K562 (cell line): Measurements from ENCODE around the gene GPR15. TPM values are rescaled to one million over a fixed set of nuclear protein-coding genes. Genes with fewer than 3 reads are reported as not detected.

Experiments used
- ATF4 ChIP-seq: fragments of 450-650 bp; formaldehyde crosslinking; IDR thresholded peaks from 2 replicates; pipeline ENCODE4 v1.4.0; 2022; ENCODE audit warnings: mild to moderate bottlenecking, moderate library complexity
- BDP1 ChIP-seq: IDR thresholded peaks from 3 replicates; pipeline ENCODE4 v1.6.1; 2011; ENCODE audit not compliant: insufficient read length, insufficient read depth
- CBFA2T3 ChIP-seq: fragments of 450-650 bp; IDR thresholded peaks from 2 replicates; pipeline ENCODE4 v1.6.1; 2017
- CHAMP1 ChIP-seq: fragments of 450-650 bp; IDR thresholded peaks from 2 replicates; pipeline ENCODE4 v1.6.1; 2016; ENCODE audit warnings: mild to moderate bottlenecking
- HDAC1 ChIP-seq, 2 experiments: fragments of 450-650 bp; IDR thresholded peaks; 2 replicates each; pipeline ENCODE4 v1.6.1; 2016 to 2017; ENCODE audit warnings: inconsistent platforms in 1 of 2, mild to moderate bottlenecking in 1 of 2, moderate library complexity in 1 of 2
- PCBP1 ChIP-seq: fragments of 200-400 bp; formaldehyde crosslinking; IDR thresholded peaks from 2 replicates; pipeline ENCODE4 v1.6.1; 2018; ENCODE audit warnings: mild to moderate bottlenecking, low read depth, low read length; ENCODE audit not compliant: poor library complexity, severe bottlenecking
- POLR3G ChIP-seq: IDR thresholded peaks from 2 replicates; pipeline ENCODE4 v1.6.1; 2011; ENCODE audit not compliant: insufficient read length, insufficient replicate concordance; ENCODE audit errors: extremely low read depth
- SAFB ChIP-seq: fragments of 200-400 bp; formaldehyde crosslinking; IDR thresholded peaks from 2 replicates; pipeline ENCODE4 v1.6.1; 2017; ENCODE audit warnings: low read depth, low read length, borderline replicate concordance
- SLC30A9 ChIP-seq: fragments of 250-450 bp; sonication (Bioruptor Pico); IDR thresholded peaks from 2 replicates; pipeline ENCODE4 v1.8.0; 2022; ENCODE audit warnings: mild to moderate bottlenecking, moderate library complexity
- SMARCC2 ChIP-seq: fragments of 450-650 bp; IDR thresholded peaks from 2 replicates; pipeline ENCODE4 v1.6.1; 2017; ENCODE audit warnings: antibody characterized with exemption, moderate library complexity, mild to moderate bottlenecking, low read depth
- THRAP3 ChIP-seq: fragments of 450-650 bp; IDR thresholded peaks from 2 replicates; pipeline ENCODE4 v1.6.1; 2016; ENCODE audit warnings: mild to moderate bottlenecking, inconsistent platforms, borderline replicate concordance
- ZBTB17 ChIP-seq: fragments of 450-650 bp; formaldehyde crosslinking; IDR thresholded peaks from 2 replicates; pipeline ENCODE4 v1.4.0; 2020; ENCODE audit warnings: mild to moderate bottlenecking
- ZBTB49 ChIP-seq: sonication (generic); formaldehyde crosslinking; IDR thresholded peaks from 2 replicates; pipeline ENCODE4 v1.8.0; 2022; ENCODE audit warnings: missing genetic modification reagents, mild to moderate bottlenecking, borderline replicate concordance
- polyA plus RNA-seq, 8 experiments: library from polyadenylated mRNA; depleted of rRNA in 4 of 8; stranded (reverse) in 5 of 8; unstranded in 3 of 8; fragments of >200 nt; fragmentation: Nextera tagmentation in 2 of 8; fragmentation: Illumina TruSeq in 1 of 8; extraction: Ambion mirVana in 2 of 8; extraction: Trizol in 1 of 8; gene quantifications; 2 replicates each; pipeline versions ENCODE4 v1.2.1 to v1.2.3, GENCODE V29; 2011 to 2014; ENCODE audit warnings: inconsistent platforms in 1 of 8, missing spikeins in 1 of 8
- total RNA-seq, 7 experiments: library from RNA; depleted of rRNA in 6 of 7; stranded (reverse); fragments of >200 nt in 6 of 7; fragmentation: Illumina TruSeq in 2 of 7; extraction: Trizol in 2 of 7; gene quantifications; 2 replicates each; pipeline versions ENCODE4 v1.2.1 to v1.2.3, GENCODE V29; 2011 to 2021; ENCODE audit warnings: low replicate concordance in 1 of 7
- TF ChIP-seq, protein P1 (sequence below), 2 experiments: IDR thresholded peaks; 2 replicates each; pipeline ENCODE4 v1.6.1; 2011; ENCODE audit warnings: borderline replicate concordance in 1 of 2, control low read depth in 1 of 2, low read depth in 1 of 2, low read length in 1 of 2, mild to moderate bottlenecking in 1 of 2, mixed read lengths in 1 of 2, moderate library complexity in 1 of 2; ENCODE audit not compliant: insufficient read depth in 1 of 2, insufficient read length in 1 of 2, poor library complexity in 1 of 2, severe bottlenecking in 1 of 2; ENCODE audit errors: extremely low read depth in 1 of 2
- TF ChIP-seq, protein P2 (sequence below): fragments of 250-450 bp; sonication (Bioruptor Pico); IDR thresholded peaks from 2 replicates; pipeline ENCODE4 v1.6.1; 2021; ENCODE audit warnings: mild to moderate bottlenecking
- TF ChIP-seq, protein P3 (sequence below): fragments of 250-450 bp; sonication (Bioruptor Pico); IDR thresholded peaks from 2 replicates; pipeline ENCODE4 v1.5.0; 2022; ENCODE audit warnings: mild to moderate bottlenecking

Gene GPR15
- total and polyA plus RNA-seq, 9 of the 15 experiments (the other 6 are each of a cell fraction or from before 2014, with no cell fraction given) = 0.13 TPM; not detected in 8

DNA sequence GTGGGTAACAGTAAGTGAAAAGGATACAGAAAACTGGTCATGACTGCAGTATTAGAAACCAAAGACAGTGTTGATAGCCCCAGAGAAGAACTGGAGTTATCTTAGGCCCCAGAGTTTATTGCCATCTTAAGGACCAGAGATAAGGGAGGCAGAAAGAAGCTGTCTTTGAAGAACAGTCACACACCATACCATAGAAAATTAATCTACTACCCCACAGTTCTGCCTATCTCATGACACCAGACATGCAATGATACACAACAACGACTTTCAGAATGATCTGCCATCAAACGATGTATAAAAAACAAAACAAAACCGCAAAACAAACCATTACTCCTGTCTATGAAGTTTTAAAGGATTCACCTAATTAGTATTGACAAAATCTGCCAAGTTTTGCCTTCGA, 52.0 kb downstream of the GPR15 start (continued):
- TF ChIP-seq CHAMP1 = peak; percentile 97
- TF ChIP-seq SLC30A9 (CRISPR knock-in tag) = no peak
- no peak for TF ChIP-seq ATF4 (CRISPR knock-in tag)
- TF ChIP-seq BDP1 = no peak
- TF ChIP-seq HDAC1 (IDR thresholded peaks at IDR 0.05) = peak in 1 of 2 experiments; percentile 83; a peak in 2 of 4 replicates
- TF ChIP-seq CBFA2T3 = peak; percentile 100
- TF ChIP-seq, protein P1, sequence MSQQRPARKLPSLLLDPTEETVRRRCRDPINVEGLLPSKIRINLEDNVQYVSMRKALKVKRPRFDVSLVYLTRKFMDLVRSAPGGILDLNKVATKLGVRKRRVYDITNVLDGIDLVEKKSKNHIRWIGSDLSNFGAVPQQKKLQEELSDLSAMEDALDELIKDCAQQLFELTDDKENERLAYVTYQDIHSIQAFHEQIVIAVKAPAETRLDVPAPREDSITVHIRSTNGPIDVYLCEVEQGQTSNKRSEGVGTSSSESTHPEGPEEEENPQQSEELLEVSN (IDR thresholded peaks at IDR 0.05; ENCODE audit: borderline replicate concordance in 1 of 2, extremely low read depth in 1 of 2, insufficient read depth in 1 of 2, insufficient read length in 1 of 2, low read depth in 1 of 2, low read length in 1 of 2, poor library complexity in 1 of 2, severe bottlenecking in 1 of 2) = no peak
- TF ChIP-seq ZBTB17 (CRISPR knock-in tag) = peak; percentile 66; the same call in 1 of the 2 replicates
- TF ChIP-seq, protein P2, sequence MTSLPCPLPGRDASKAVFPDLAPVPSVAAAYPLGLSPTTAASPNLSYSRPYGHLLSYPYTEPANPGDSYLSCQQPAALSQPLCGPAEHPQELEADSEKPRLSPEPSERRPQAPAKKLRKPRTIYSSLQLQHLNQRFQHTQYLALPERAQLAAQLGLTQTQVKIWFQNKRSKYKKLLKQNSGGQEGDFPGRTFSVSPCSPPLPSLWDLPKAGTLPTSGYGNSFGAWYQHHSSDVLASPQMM (CRISPR knock-in tag) = no peak
- TF ChIP-seq SMARCC2 = peak; percentile 95
- TF ChIP-seq, protein P3, sequence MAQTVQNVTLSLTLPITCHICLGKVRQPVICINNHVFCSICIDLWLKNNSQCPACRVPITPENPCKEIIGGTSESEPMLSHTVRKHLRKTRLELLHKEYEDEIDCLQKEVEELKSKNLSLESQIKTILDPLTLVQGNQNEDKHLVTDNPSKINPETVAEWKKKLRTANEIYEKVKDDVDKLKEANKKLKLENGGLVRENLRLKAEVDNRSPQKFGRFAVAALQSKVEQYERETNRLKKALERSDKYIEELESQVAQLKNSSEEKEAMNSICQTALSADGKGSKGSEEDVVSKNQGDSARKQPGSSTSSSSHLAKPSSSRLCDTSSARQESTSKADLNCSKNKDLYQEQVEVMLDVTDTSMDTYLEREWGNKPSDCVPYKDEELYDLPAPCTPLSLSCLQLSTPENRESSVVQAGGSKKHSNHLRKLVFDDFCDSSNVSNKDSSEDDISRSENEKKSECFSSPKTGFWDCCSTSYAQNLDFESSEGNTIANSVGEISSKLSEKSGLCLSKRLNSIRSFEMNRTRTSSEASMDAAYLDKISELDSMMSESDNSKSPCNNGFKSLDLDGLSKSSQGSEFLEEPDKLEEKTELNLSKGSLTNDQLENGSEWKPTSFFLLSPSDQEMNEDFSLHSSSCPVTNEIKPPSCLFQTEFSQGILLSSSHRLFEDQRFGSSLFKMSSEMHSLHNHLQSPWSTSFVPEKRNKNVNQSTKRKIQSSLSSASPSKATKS (CRISPR knock-in tag) = no peak
- TF ChIP-seq SAFB = no peak
- no peak for TF ChIP-seq ZBTB49
- TF ChIP-seq PCBP1 = no peak
- no peak for TF ChIP-seq THRAP3
- TF ChIP-seq POLR3G = no peak
